Measurements from ENCODE around the gene SLC47A1.
"Not testable (repeated sequence)": the region's sequence is repeated elsewhere in the genome, so short reads cannot be mapped to it uniquely, and the experiment has no call there.

Gene SLC47A1

DNA sequence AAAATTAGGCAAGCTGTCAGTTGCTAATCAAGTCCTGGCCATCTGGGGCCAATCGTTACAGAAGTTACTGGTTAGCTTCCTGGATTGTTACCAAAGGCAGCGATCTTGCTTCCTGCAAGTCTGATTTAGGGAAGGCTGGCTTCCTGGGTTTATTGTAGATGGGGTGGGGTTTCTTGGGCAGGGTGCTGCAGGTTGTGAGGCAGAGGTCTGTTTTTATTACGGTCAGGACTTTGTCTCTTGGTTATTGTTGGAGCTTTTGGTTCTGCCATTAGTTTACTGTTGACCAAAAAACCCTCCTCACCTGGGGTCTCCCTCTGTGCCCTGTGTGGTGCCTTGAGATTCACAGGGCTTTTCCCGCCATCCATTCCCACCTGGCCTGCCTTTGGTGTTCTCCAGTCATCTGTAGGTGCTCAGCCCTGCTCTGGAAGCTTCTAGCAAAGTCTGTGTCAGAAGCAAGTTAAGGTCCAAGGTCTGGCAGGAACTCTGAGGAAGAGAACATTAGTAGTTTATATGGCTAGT, 36.9 kb downstream of the SLC47A1 start:
- TF ChIP-seq SPI1 (IDR thresholded peaks at IDR 0.05; ENCODE audit: low read depth, low read length): no peak
- TF ChIP-seq POLR2A (IDR thresholded peaks at IDR 0.05; ENCODE audit: low read depth, low read length): no peak
- no peak for TF ChIP-seq POU2F2 (IDR thresholded peaks at IDR 0.05; ENCODE audit: low read depth, low read length)
- no peak for TF ChIP-seq PAX5 (IDR thresholded peaks at IDR 0.05; ENCODE audit: insufficient read depth, low read length, severe bottlenecking)
- no peak for TF ChIP-seq TAF1 (IDR thresholded peaks at IDR 0.05; ENCODE audit: low read depth, low read length)
- no peak for TF ChIP-seq POLR2AphosphoS5 (IDR thresholded peaks at IDR 0.05; ENCODE audit: low read depth, low read length)
- DNase-seq (ENCODE audit: insufficient read length, low spot score): no peak
- no peak for FAIRE-seq

DNA sequence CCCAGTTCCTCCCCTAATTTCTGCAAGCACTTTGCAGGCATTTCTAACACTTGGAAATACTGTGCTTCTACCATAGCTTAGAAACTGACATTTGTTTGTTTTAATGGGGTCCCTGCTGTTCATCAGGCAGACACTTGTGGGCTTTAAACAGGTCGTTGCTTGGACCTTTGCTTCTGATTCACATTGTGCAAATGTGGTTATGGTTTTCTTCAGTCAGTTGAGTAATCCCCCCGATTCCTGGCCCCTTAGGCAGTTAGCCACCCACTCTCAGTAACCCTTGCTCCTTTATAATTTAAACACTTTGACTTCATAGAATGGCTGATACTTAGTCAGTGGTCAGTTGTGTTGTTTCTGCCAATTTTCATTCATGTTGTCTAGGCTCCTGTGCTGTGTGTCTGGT, 39.4 kb downstream of the SLC47A1 start:
- no peak for TF ChIP-seq SPI1 (IDR thresholded peaks at IDR 0.05; ENCODE audit: low read depth, low read length)
- no peak for TF ChIP-seq POLR2A (IDR thresholded peaks at IDR 0.05; ENCODE audit: low read depth, low read length)
- TF ChIP-seq POLR2AphosphoS5 (IDR thresholded peaks at IDR 0.05; ENCODE audit: low read depth, low read length): no peak
- no peak for TF ChIP-seq POU2F2 (IDR thresholded peaks at IDR 0.05; ENCODE audit: low read depth, low read length)
- TF ChIP-seq TAF1 (IDR thresholded peaks at IDR 0.05; ENCODE audit: low read depth, low read length): no peak
- TF ChIP-seq PAX5 (IDR thresholded peaks at IDR 0.05; ENCODE audit: insufficient read depth, low read length, severe bottlenecking): no peak
- no peak for FAIRE-seq
- no peak for DNase-seq (ENCODE audit: insufficient read length, low spot score)

DNA sequence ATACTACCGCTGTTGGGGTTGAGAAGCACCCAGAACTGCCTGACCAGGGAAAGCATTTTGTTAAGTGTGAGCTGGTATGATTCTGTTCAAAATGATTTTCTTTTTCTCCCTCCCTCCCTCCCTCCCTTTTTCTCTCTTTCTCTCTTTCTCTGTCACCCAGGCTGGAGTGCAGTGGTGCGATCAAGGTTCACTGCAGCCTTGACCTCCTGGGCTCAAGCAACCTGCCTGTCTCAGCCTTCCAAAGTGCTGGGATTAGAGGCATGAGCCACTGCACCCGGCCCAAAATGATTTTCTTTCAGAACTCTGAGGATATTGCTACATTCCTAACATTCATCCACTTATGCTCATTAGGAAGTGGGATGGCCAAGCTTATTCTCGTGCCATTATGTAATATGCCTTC, 41.3 kb downstream of the SLC47A1 start:
- TF ChIP-seq POU2F2 (IDR thresholded peaks at IDR 0.05; ENCODE audit: low read depth, low read length) (no peak), SPI1 (IDR thresholded peaks at IDR 0.05; ENCODE audit: low read depth, low read length) (no peak), TAF1 (IDR thresholded peaks at IDR 0.05; ENCODE audit: low read depth, low read length) (no peak), POLR2A (IDR thresholded peaks at IDR 0.05; ENCODE audit: low read depth, low read length) (no peak), PAX5 (IDR thresholded peaks at IDR 0.05; ENCODE audit: insufficient read depth, low read length, severe bottlenecking) (no peak), POLR2AphosphoS5 (IDR thresholded peaks at IDR 0.05; ENCODE audit: low read depth, low read length) (no peak)
- FAIRE-seq (no peak), DNase-seq (ENCODE audit: insufficient read length, low spot score) (no peak)

DNA sequence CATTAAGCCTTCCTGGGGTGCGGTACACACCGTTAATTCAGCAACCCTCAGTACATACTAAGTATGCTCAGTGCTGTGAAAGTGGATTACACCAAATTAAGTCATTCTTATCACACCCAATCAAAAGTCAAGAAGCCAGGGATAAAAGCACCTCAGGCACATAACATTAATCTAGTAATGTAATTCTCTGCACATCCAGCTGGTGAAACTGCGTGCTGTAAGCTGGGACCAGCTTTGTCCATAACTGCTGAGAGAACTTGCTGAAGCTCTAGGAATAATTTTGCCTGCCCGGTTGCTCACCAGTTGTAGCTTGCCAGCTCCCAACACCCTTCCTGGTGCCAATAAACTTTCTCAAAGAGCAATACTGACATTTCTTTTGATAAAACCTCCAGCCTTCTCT, 44.9 kb downstream of the SLC47A1 start:
- DNase-seq (ENCODE audit: insufficient read length, low spot score) (no peak), FAIRE-seq (no peak)
- TF ChIP-seq SPI1 (IDR thresholded peaks at IDR 0.05; ENCODE audit: low read depth, low read length) (no peak), TAF1 (IDR thresholded peaks at IDR 0.05; ENCODE audit: low read depth, low read length) (no peak)

DNA sequence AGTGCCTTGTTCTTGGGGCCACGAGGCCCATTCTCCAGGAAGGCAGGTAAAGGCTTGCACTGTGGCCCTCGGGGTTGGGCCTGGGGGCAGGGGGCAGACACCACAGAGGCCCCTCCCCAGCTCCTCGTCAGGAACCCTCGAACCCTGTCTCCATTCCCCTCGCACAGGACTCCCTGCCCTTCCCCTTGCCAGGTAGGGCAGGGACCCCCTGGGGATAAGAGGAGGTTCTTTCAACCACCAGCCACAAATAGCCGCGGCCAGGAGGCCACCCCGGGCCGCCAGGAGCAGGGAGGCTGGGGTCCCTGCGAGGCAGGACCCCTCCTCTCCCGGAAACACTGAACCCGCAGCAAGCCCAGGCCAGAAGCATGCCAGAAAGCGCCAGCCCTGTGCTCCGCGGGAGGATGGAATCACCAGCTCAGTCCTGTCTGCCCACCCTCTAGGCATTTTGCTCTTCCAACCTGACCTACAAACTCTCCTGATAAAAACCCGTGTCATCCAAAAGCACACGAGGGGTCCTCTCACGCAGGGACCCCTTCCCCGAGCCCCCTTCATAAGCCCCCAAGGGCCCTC, 45.6 kb downstream of the SLC47A1 start:
- FAIRE-seq (no peak), DNase-seq (ENCODE audit: insufficient read length, low spot score) (no peak)
- no peak for TF ChIP-seq POLR2AphosphoS5 (IDR thresholded peaks at IDR 0.05; ENCODE audit: low read depth, low read length)
- TF ChIP-seq SPI1 (IDR thresholded peaks at IDR 0.05; ENCODE audit: low read depth, low read length): no peak
- TF ChIP-seq PAX5 (IDR thresholded peaks at IDR 0.05; ENCODE audit: insufficient read depth, low read length, severe bottlenecking): no peak
- no peak for TF ChIP-seq POU2F2 (IDR thresholded peaks at IDR 0.05; ENCODE audit: low read depth, low read length)
- no peak for TF ChIP-seq POLR2A (IDR thresholded peaks at IDR 0.05; ENCODE audit: low read depth, low read length)
- no peak for TF ChIP-seq TAF1 (IDR thresholded peaks at IDR 0.05; ENCODE audit: low read depth, low read length)

DNA sequence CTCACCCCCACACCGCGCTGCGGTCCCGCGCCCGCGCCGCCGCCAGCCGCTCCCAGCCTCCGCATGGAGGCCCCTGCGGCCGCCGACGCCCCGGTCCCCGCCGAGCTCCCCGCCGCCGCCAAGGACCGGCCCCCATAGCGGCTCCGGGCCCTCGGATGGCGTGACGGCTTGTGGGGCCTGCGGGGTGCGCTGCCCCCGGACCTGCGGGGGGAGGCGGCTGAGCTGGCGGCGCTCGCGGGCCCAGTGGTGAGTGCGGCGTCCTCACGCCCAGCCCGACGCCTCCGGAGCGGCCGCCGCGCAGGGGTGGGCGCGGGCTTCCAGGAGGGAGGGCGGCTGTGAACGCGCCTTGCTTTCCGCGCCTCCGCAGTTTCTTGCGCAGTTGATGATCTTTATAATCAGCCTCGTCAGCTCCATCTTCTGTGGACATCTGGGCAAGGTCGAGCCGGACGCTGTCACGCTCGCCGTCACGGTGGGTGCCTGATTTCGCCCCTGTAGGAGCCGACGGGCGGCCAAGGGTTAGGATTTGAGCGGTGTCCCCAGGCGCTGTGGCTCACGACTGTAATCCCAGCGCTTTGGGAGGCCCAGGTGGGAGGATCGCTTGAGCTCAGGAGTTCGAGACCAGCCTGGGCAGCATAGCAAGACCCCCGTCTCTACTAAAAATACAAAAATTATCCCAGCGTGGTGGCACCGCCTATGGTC, 46.4 kb downstream of the SLC47A1 start:
- FAIRE-seq (peak; percentile 64), DNase-seq (ENCODE audit: insufficient read length, low spot score) (peak; percentile 46)
- TF ChIP-seq SPI1 (IDR thresholded peaks at IDR 0.05; ENCODE audit: low read depth, low read length) (no peak), POU2F2 (IDR thresholded peaks at IDR 0.05; ENCODE audit: low read depth, low read length) (no peak), POLR2A (IDR thresholded peaks at IDR 0.05; ENCODE audit: low read depth, low read length) (no peak), TAF1 (IDR thresholded peaks at IDR 0.05; ENCODE audit: low read depth, low read length) (no peak), POLR2AphosphoS5 (IDR thresholded peaks at IDR 0.05; ENCODE audit: low read depth, low read length) (no peak), PAX5 (IDR thresholded peaks at IDR 0.05; ENCODE audit: insufficient read depth, low read length, severe bottlenecking) (no peak)

DNA sequence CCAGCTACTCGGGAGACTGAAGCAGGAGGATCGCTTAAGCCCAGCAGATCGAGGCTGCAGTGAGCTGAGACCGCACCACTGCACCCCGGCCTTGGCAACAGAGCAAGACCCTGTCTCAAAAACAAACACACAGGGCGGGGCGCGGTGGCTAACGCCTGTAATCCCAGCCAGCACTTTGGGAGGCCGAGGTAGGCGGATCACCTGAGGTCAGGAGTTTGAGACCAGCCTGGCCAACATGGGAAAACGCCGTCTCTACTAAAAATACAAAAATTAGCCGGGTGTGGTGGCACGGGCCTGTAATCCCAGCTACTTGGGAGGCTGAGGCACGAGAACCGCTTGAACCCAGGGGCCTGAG, 46.9 kb downstream of the SLC47A1 start:
- FAIRE-seq: not testable (repeated sequence)

DNA sequence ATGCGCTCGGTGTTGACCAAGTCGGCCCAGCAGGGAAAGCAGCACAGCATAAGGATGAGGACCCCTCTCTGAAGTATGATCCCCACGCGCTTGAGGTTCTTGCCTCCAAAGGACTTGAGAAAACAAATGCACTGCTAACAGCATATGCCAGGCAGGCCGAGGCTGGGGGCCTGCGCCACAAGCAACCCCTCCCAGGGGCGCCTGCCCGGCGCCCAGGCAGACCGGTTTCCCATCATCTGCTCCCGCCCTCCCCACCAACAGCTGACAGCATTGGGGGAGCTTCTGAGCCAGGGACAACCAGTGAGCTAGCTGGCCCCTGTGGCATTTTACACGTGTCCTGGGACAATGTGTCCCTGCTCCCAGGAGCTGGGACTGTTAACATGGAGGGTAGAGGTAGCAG, 48.5 kb downstream of the SLC47A1 start:
- peak; percentile 9 for FAIRE-seq
- DNase-seq (ENCODE audit: insufficient read length, low spot score): not testable (repeated sequence)

More for the DNA sequence above, 46.9 kb downstream of the SLC47A1 start:
- DNase-seq (ENCODE audit: insufficient read length, low spot score): not testable (repeated sequence)

DNA sequence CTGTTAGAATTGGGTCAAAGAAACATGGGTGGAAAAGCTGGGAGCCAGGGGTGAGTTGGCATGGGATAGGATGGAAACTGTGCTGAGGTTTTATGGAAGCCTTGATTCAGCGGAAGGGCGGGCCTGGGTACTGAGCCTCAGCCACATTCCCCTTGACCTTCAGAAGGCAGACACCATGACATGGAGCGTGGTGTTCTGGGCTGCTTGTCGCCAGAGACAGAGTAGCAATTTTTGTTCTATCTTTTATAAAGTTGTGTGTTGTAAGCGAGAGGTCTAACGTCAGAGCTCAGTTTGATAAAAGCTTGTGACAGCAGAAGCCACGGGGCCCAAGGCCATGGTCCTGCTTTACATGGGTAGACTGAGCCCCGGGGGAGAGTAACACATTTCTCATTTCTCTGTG, 50.2 kb downstream of the SLC47A1 start:
- TF ChIP-seq POU2F2 (IDR thresholded peaks at IDR 0.05; ENCODE audit: low read depth, low read length): no peak
- DNase-seq (ENCODE audit: insufficient read length, low spot score) (no peak), FAIRE-seq (no peak)

DNA sequence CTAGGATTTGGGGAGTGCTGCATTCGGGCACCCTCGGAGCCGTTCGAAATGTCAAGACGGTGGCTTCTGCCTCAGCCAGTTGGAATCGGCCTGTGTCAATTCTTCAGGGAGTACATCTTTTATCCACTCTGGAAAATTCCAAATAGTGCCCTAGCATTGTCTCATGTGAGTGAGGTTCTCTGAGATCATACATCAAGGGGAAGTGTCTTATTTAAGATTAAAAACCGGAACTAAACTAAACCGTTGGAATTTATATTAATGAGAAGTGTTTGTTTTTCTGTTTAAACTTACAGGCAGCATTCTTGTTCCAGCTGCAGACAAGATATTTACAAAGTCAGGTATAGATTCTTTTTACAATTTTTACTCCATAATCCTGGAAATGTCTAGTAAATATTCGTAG, 56.8 kb downstream of the SLC47A1 start:
- no peak for DNase-seq (ENCODE audit: insufficient read length, low spot score)
- FAIRE-seq: no peak
- TF ChIP-seq SPI1 (IDR thresholded peaks at IDR 0.05; ENCODE audit: low read depth, low read length) (no peak), TAF1 (IDR thresholded peaks at IDR 0.05; ENCODE audit: low read depth, low read length) (no peak), POU2F2 (IDR thresholded peaks at IDR 0.05; ENCODE audit: low read depth, low read length) (no peak)
